Muscle layer of duodenum (tissue), 2 donors: ENCODE results near the gene VAV2.
"Not testable (repeated sequence)": the region's sequence is repeated elsewhere in the genome, so short reads cannot be mapped to it uniquely, and the experiment has no call there.

Source experiments
- H3K27ac ChIP-seq: one replicate; pipeline ENCODE4 v1.7.0; 2013; ENCODE audit warnings: mild to moderate bottlenecking, low read length
- H3K27me3 ChIP-seq: one replicate; pipeline ENCODE4 v1.7.0; 2013; ENCODE audit warnings: low read depth, mild to moderate bottlenecking, control low read depth, low read length
- H3K36me3 ChIP-seq, 2 donors: one replicate each; pipeline ENCODE4 v1.7.0; 2013; ENCODE audit warnings: low read length in 2 of 2, control low read depth in 1 of 2, mild to moderate bottlenecking in 1 of 2; ENCODE audit not compliant: insufficient read depth in 2 of 2, control insufficient read depth in 1 of 2
- H3K4me1 ChIP-seq, 2 donors: one replicate each; pipeline ENCODE4 v1.7.0; 2013; ENCODE audit warnings: low read length in 2 of 2, mild to moderate bottlenecking in 2 of 2, control low read depth in 1 of 2, moderate library complexity in 1 of 2; ENCODE audit not compliant: insufficient read depth in 2 of 2, control insufficient read depth in 1 of 2
- H3K4me3 ChIP-seq, 2 donors: one replicate each; pipeline ENCODE4 v1.7.0; 2013; ENCODE audit warnings: low read length in 2 of 2, low read depth in 1 of 2, mild to moderate bottlenecking in 1 of 2
- H3K9me3 ChIP-seq, 2 donors: one replicate each; pipeline ENCODE4 v1.7.0; 2013; ENCODE audit warnings: low read length in 2 of 2, control low read depth in 1 of 2, mild to moderate bottlenecking in 1 of 2; ENCODE audit not compliant: control insufficient read depth in 1 of 2
- donor health status: healthy.

Gene VAV2

GRCh38 chr9:133768371-133768858, 223.7 kb downstream of the VAV2 start:
- H3K9me3 ChIP-seq = peaks cover 10 to 12% of the 10 kb centered on the region in 2 donors
- no peaks in the 10 kb centered on the region for H3K4me1 ChIP-seq
- H3K4me3 ChIP-seq = no peak overlapping the region
- H3K27ac ChIP-seq = no peak overlapping the region
- H3K27me3 ChIP-seq = no peaks in the 10 kb centered on the region
- H3K36me3 ChIP-seq = peaks cover 19 to 35% of the 10 kb centered on the region in 2 donors

GRCh38 chr9:133767625-133768024, 224.5 kb downstream of the VAV2 start:
- H3K27me3 ChIP-seq = no peaks in the 10 kb centered on the region
- peaks cover 19 to 40% of the 10 kb centered on the region in 2 donors for H3K36me3 ChIP-seq
- no peak overlapping the region for H3K27ac ChIP-seq
- H3K9me3 ChIP-seq = peaks cover 10 to 12% of the 10 kb centered on the region in 2 donors
- H3K4me3 ChIP-seq = no peak overlapping the region
- no peaks in the 10 kb centered on the region for H3K4me1 ChIP-seq

GRCh38 chr9:133767008-133767407, 225.1 kb downstream of the VAV2 start:
- H3K27me3 ChIP-seq = no peaks in the 10 kb centered on the region
- peaks cover 19 to 40% of the 10 kb centered on the region in 2 donors for H3K36me3 ChIP-seq
- no peaks in the 10 kb centered on the region for H3K4me1 ChIP-seq
- no peak overlapping the region for H3K4me3 ChIP-seq
- H3K27ac ChIP-seq = no peak overlapping the region
- H3K9me3 ChIP-seq = peaks cover 10 to 12% of the 10 kb centered on the region in 2 donors

GRCh38 chr9:133766234-133766633, 225.9 kb downstream of the VAV2 start:
- peaks cover 10 to 12% of the 10 kb centered on the region in 2 donors for H3K9me3 ChIP-seq
- H3K36me3 ChIP-seq = peaks cover 19 to 40% of the 10 kb centered on the region in 2 donors
- H3K27me3 ChIP-seq, H3K4me1 ChIP-seq, H3K27ac ChIP-seq, H3K4me3 ChIP-seq: not testable (repeated sequence)

- no peak overlapping the region for H3K27ac ChIP-seq
- no peaks in the 10 kb centered on the region for H3K27me3 ChIP-seq
- no peaks in the 10 kb centered on the region for H3K4me1 ChIP-seq
- H3K9me3 ChIP-seq = peaks cover 10 to 12% of the 10 kb centered on the region in 2 donors
- H3K4me3 ChIP-seq = no peak overlapping the region
- peaks cover 19 to 37% of the 10 kb centered on the region in 2 donors for H3K36me3 ChIP-seq
These were observed 228.6 kb downstream of the VAV2 start for GRCh38 chr9:133763272-133764183.

- H3K27ac ChIP-seq = no peak overlapping the region
- H3K36me3 ChIP-seq = peaks cover 10 to 28% of the 10 kb centered on the region in 2 donors
- H3K9me3 ChIP-seq = peaks cover 8 to 10% of the 10 kb centered on the region in 2 donors
- H3K27me3 ChIP-seq = no peaks in the 10 kb centered on the region
- H3K4me3 ChIP-seq = no peak overlapping the region
- no peaks in the 10 kb centered on the region for H3K4me1 ChIP-seq
These were observed 229.4 kb downstream of the VAV2 start for GRCh38 chr9:133762488-133763271.

GRCh38 chr9:133761641-133762248, 230.4 kb downstream of the VAV2 start:
- Histone ChIP-seq H3K4me3 (no peak overlapping the region), H3K4me1 (no peaks in the 10 kb centered on the region), H3K27ac (no peak overlapping the region), H3K27me3 (no peaks in the 10 kb centered on the region), H3K36me3 (peaks cover 7 to 20% of the 10 kb centered on the region in 2 donors), H3K9me3 (peaks cover 0 to under 1% of the 10 kb centered on the region in 2 donors)

- no peak overlapping the region for H3K27ac ChIP-seq
- no peaks in the 10 kb centered on the region for H3K9me3 ChIP-seq
- no peak overlapping the region for H3K4me3 ChIP-seq
- H3K27me3 ChIP-seq = no peaks in the 10 kb centered on the region
- H3K36me3 ChIP-seq = peaks cover 7 to 16% of the 10 kb centered on the region in 2 donors
- H3K4me1 ChIP-seq = no peaks in the 10 kb centered on the region
These were observed 231.3 kb downstream of the VAV2 start for GRCh38 chr9:133760713-133761290.

- Histone ChIP-seq H3K36me3 (peaks cover 7 to 14% of the 10 kb centered on the region in 2 donors), H3K27ac (no peak overlapping the region), H3K27me3 (no peaks in the 10 kb centered on the region), H3K4me1 (no peaks in the 10 kb centered on the region), H3K4me3 (no peak overlapping the region), H3K9me3 (no peaks in the 10 kb centered on the region)
These were observed 232.2 kb downstream of the VAV2 start for GRCh38 chr9:133759946-133760345.

- H3K4me3 ChIP-seq = no peak overlapping the region
- no peaks in the 10 kb centered on the region for H3K27me3 ChIP-seq
These were observed 232.8 kb downstream of the VAV2 start for GRCh38 chr9:133759146-133759900.

More at GRCh38 chr9:133759146-133759900, 232.8 kb downstream of the VAV2 start:
- Histone ChIP-seq H3K27ac (no peak overlapping the region), H3K36me3 (peaks cover 7 to 14% of the 10 kb centered on the region in 2 donors), H3K9me3 (no peaks in the 10 kb centered on the region), H3K4me1 (no peaks in the 10 kb centered on the region)
